ENCODE data around the gene LEFTY2. TPM values are rescaled to one million over a fixed set of nuclear protein-coding genes. Genes with fewer than 3 reads are reported as not detected.

Gene LEFTY2
- total RNA-seq, 1 donor from 2014 or later: 0.74 TPM

DNA sequence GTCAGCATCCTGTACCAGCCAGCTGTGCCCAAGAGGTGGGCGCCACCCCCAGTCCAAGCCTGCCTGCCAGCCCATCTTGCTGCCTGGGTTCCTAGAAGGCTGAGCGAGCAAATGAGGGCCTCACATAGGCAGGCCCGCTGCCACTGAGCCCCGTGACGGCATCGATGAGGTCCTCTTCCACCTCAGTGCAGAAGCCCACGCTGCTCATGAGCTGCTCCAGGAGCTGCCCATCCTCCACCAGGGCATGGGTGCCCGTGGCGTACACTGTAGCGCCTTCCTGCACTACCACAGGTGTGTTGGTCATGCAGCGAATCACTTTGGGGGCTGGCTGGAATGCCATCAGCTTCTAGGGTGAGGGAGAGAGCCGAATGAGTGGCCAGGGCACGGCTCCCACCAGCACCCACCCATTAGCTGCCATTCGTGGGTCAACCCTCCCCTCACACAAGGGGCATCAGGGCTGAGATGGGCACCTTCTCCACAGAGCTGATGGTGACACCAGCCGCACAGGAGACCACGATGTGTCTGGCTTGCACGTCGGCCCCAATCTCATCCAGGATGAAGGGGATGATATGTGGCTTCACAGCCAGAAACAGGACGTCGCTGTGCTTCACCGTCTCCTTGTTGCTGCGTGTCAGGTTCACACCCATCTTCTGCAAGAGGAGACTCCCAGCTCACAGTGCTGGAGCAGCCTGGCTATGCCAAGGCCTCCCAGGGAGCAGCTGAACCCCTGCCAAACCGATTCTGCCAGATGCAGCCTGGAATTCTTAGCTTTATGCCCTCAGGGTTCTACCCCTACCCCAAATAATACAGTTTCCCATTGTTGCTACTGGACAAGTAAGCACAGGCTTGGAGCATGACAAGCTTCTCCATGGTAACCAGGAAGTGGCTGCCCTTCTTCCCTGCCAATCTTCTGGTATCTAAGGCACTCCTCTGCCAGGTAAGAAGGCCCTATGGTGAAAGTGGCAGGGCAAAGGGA, 19.0 kb downstream of the LEFTY2 start:
- H3K27ac Mint-ChIP-seq: no peak overlapping the region
- peak overlapping the region; percentile 90 for H3K4me3 Mint-ChIP-seq
- peaks cover 14% of the 10 kb centered on the region for H3K36me3 Mint-ChIP-seq

DNA sequence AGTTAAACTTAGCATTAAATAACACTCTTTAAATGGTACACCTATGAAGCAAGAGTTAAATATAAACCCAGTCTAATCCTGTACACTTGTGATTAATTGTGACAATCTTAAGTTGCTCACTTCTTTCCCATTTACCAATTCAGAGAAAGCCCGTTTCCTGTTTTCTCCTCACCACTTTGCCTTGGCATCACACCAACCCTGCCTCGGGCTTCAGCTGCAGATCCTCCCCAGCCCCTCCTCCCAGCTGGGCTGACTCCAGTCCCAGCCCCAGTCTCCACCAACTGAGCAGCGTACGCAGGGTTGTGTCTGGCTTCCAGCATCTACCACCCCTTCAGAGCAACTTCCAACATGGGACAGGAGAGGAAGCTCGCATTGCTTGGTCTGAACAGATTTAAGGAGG, 21.1 kb downstream of the LEFTY2 start:
- Mint-ChIP-seq H3K4me3 (no peak overlapping the region), H3K27me3 (ENCODE audit: low read depth) (no peaks in the 10 kb centered on the region), H3K36me3 (peaks cover 19% of the 10 kb centered on the region), H3K4me1 (peaks cover 17% of the 10 kb centered on the region), H3K27ac (no peak overlapping the region), H3K9me3 (no peaks in the 10 kb centered on the region)
- TF ChIP-seq, protein P1, sequence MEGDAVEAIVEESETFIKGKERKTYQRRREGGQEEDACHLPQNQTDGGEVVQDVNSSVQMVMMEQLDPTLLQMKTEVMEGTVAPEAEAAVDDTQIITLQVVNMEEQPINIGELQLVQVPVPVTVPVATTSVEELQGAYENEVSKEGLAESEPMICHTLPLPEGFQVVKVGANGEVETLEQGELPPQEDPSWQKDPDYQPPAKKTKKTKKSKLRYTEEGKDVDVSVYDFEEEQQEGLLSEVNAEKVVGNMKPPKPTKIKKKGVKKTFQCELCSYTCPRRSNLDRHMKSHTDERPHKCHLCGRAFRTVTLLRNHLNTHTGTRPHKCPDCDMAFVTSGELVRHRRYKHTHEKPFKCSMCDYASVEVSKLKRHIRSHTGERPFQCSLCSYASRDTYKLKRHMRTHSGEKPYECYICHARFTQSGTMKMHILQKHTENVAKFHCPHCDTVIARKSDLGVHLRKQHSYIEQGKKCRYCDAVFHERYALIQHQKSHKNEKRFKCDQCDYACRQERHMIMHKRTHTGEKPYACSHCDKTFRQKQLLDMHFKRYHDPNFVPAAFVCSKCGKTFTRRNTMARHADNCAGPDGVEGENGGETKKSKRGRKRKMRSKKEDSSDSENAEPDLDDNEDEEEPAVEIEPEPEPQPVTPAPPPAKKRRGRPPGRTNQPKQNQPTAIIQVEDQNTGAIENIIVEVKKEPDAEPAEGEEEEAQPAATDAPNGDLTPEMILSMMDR (IDR thresholded peaks at IDR 0.05; ENCODE audit: unreplicated experiment): no peak
- DNase-seq (ENCODE audit: low spot score in 2 of 2, unreplicated experiment in 2 of 2): no peak

More for the DNA sequence above, 19.0 kb downstream of the LEFTY2 start:
- Mint-ChIP-seq H3K4me1 (peaks cover 11% of the 10 kb centered on the region), H3K9me3 (no peaks in the 10 kb centered on the region), H3K27me3 (ENCODE audit: low read depth) (no peaks in the 10 kb centered on the region)
- TF ChIP-seq, protein P1 (IDR thresholded peaks at IDR 0.05; ENCODE audit: unreplicated experiment): no peak
- no peak for DNase-seq (ENCODE audit: low spot score in 2 of 2, unreplicated experiment in 2 of 2)

DNA sequence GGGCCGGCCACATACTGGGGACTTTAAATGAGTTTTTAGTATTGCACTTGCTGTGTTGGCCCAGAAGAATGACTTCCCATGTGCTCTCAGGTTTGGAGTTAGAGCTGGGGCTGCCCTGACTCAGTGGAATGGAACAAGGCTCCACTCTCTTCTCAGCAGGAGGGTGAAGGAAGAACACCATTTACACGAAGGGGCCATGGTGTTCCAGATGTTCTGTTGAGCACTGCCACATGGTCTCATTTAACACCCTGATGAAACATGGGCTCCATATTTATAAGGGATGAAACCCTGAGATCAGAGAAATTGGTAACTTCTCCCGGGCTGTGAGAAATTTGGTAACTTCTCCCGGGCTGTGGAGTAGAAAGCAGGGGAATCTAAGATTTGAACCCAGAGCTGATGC, 22.7 kb downstream of the LEFTY2 start:
- Mint-ChIP-seq H3K9me3 (no peaks in the 10 kb centered on the region), H3K4me1 (peaks cover 10% of the 10 kb centered on the region), H3K4me3 (no peak overlapping the region), H3K27me3 (ENCODE audit: low read depth) (no peaks in the 10 kb centered on the region), H3K27ac (no peak overlapping the region), H3K36me3 (peaks cover 19% of the 10 kb centered on the region)
- TF ChIP-seq, protein P1 (IDR thresholded peaks at IDR 0.05; ENCODE audit: unreplicated experiment): no peak
- no peak for DNase-seq (ENCODE audit: low spot score in 2 of 2, unreplicated experiment in 2 of 2)

DNA sequence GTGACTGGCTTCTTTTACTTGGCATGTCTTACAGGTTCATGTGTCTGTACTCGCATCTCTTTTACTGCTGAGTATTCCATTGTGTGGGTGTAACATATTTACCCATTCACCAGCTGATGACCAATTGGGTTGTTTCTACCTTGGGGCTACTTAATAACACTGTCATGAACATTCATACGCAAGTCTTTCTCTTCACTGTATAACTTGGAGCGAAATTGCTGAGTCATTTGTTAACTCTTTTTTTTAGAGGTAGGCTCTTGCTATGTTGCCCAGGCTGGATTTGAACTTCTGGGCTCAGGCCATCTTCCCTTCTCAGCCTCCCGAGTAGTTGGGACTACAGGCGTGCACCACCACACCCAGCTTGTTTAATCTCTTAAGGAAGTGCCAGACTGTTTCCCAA, 23.5 kb downstream of the LEFTY2 start:
- DNase-seq (ENCODE audit: low spot score in 2 of 2, unreplicated experiment in 2 of 2): no peak
- TF ChIP-seq, protein P1 (IDR thresholded peaks at IDR 0.05; ENCODE audit: unreplicated experiment): no peak
- Mint-ChIP-seq H3K9me3 (no peaks in the 10 kb centered on the region), H3K27me3 (ENCODE audit: low read depth) (no peaks in the 10 kb centered on the region), H3K4me3 (no peak overlapping the region), H3K27ac (no peak overlapping the region), H3K4me1 (peaks cover 6% of the 10 kb centered on the region), H3K36me3 (peaks cover 23% of the 10 kb centered on the region)

DNA sequence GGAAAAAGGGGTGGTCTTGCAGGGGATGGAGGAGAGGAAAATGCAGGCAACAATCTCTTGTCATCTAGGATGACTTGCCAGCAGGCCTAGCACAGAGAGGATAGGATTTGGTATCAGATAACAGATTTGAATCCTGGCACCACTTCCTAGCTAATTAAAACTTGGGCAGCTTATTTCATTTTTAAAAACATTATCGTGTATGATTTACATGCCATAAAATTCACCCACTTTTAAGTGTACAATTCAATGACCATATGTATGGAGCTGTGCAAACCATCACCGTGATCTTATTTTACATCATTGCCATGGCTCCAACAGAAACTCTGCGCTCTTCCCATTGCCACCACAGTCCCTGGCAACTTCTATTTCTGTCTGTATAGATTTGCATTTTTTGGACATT, 23.9 kb downstream of the LEFTY2 start:
- TF ChIP-seq, protein P1 (IDR thresholded peaks at IDR 0.05; ENCODE audit: unreplicated experiment): no peak
- Mint-ChIP-seq H3K36me3 (peaks cover 24% of the 10 kb centered on the region), H3K9me3 (no peaks in the 10 kb centered on the region), H3K4me3 (no peak overlapping the region), H3K4me1 (peaks cover 6% of the 10 kb centered on the region), H3K27ac (no peak overlapping the region), H3K27me3 (ENCODE audit: low read depth) (peaks cover 2% of the 10 kb centered on the region)
- no peak for DNase-seq (ENCODE audit: low spot score in 2 of 2, unreplicated experiment in 2 of 2)

All from mesothelial cell of epicardium (in vitro differentiated cells).